HCT116 (cell line): ENCODE measurements around the gene OR1J1. TPM values are rescaled to one million over a fixed set of nuclear protein-coding genes. Genes with fewer than 3 reads are reported as not detected.

Experiments used
- ATAC-seq: fragments of 200-7000 bp; cut with Tn5 transposase; 2 replicates; pipeline ENCODE4 v1.9.1; 2020; ENCODE audit warnings: mild to moderate bottlenecking, moderate library complexity
- BruUV-seq: library from RNA; stranded (reverse); fragments of 400-500 nt; replicated peaks from 2 replicates; lab custom pipeline; 2021; lab: Mats Ljungman, UMichigan
- CTCF ChIA-PET: fragments of 300-600 bp; sonication (Branson Sonifier 250); formaldehyde crosslinking; loops from one replicate; lab custom pipeline; 2021; ENCODE audit warnings: antibody characterized with exemption; lab: Charles Lee
- POLR2A ChIA-PET: fragments of 300-600, 350-600 bp; sonication (Branson Sonifier 250); formaldehyde crosslinking; loops from one replicate; lab custom pipeline; 2021; ENCODE audit warnings: antibody characterized with exemption; lab: Charles Lee
- RAD21 ChIA-PET, 2 experiments: fragments of 300-600 bp; sonication (Branson Sonifier 250); formaldehyde crosslinking; loops; one replicate each; lab custom pipeline; 2023; ENCODE audit warnings: low total read pairs in 2 of 2; ENCODE audit not compliant: uncharacterized antibody in 2 of 2, unreplicated experiment in 2 of 2, low non-redundant PET in 1 of 2; lab: Charles Lee
- DNase-seq: peaks from one replicate; pipeline ENCODE4 v3.0.0-alpha.2; 2010; ENCODE audit warnings: low read depth, low spot score
- H2AFZ ChIP-seq: fragments of 200-600 bp; shearing (Covaris generic), sonication (generic); 2 replicates; pipeline ENCODE4 v1.6.1; 2017; ENCODE audit warnings: low read depth, mixed run types, mixed read lengths, antibody characterized with exemption, low read length; ENCODE audit not compliant: poor library complexity, severe bottlenecking
- H3K27ac ChIP-seq: 2 replicates; pipeline ENCODE4 v1.5.1; 2012; ENCODE audit warnings: low read depth, low read length
- H3K27me3 ChIP-seq: fragments of 200-600 bp; sonication (generic); 2 replicates; pipeline ENCODE4 v1.6.1; 2016; ENCODE audit warnings: mixed run types, low read length, mixed read lengths; ENCODE audit not compliant: insufficient read depth
- H3K36me3 ChIP-seq, 2 experiments: fragments of 200-500 bp in 1 of 2; fragments of 200-600 bp in 1 of 2; sonication (Bioruptor generic) in 1 of 2; sonication (generic) in 1 of 2; 2 replicates each; pipeline versions ENCODE4 v1.5.1 to v1.6.1; 2014 to 2016; ENCODE audit warnings: low read length in 2 of 2, inconsistent platforms in 1 of 2, mixed read lengths in 1 of 2, mixed run types in 1 of 2; ENCODE audit not compliant: insufficient read depth in 2 of 2, control insufficient read depth in 1 of 2
- H3K4me1 ChIP-seq, 2 experiments: fragments of 200-600 bp in 1 of 2; sonication (generic) in 1 of 2; 2 replicates each; pipeline versions ENCODE4 v1.5.1 to v1.6.1; 2012 to 2017; ENCODE audit warnings: low read length in 2 of 2, inconsistent platforms in 1 of 2, mild to moderate bottlenecking in 1 of 2, mixed read lengths in 1 of 2, mixed run types in 1 of 2, moderate library complexity in 1 of 2; ENCODE audit not compliant: insufficient read depth in 2 of 2, control insufficient read depth in 1 of 2
- H3K4me2 ChIP-seq: fragments of 200-600 bp; sonication (generic); 2 replicates; pipeline ENCODE4 v1.6.1; 2017; ENCODE audit warnings: mixed run types, low read length, mixed read lengths
- H3K4me3 ChIP-seq, 2 experiments: fragments of 200-600 bp in 1 of 2; sonication (generic) in 1 of 2; replicated peaks in 1 of 2; 2 replicates each; pipeline ENCODE4 v1.5.1; 2011 to 2016; ENCODE audit warnings: low read length in 2 of 2, control low read depth in 1 of 2, low read depth in 1 of 2, mild to moderate bottlenecking in 1 of 2, mixed read lengths in 1 of 2, mixed run types in 1 of 2
- H3K79me2 ChIP-seq: fragments of 200-600 bp; sonication (generic); 2 replicates; pipeline ENCODE4 v1.6.1; 2017; ENCODE audit warnings: mild to moderate bottlenecking, mixed run types, low read length, moderate library complexity, mixed read lengths; ENCODE audit not compliant: insufficient read depth
- H3K9ac ChIP-seq: fragments of 200-600 bp; sonication (generic); 2 replicates; pipeline ENCODE4 v1.6.1; 2016; ENCODE audit warnings: low read length, mixed read lengths
- H3K9me2 ChIP-seq: fragments of 200-600 bp; sonication (generic), shearing (Covaris generic); 2 replicates; pipeline ENCODE4 v1.6.1; 2017; ENCODE audit warnings: mixed run types, mild to moderate bottlenecking, moderate library complexity; ENCODE audit not compliant: insufficient read depth
- H3K9me3 ChIP-seq, 2 experiments: fragments of 200-500 bp in 1 of 2; fragments of 200-600 bp in 1 of 2; sonication (Bioruptor generic) in 1 of 2; sonication (generic) in 1 of 2; 2 replicates each; pipeline ENCODE4 v1.6.1; 2014 to 2017; ENCODE audit warnings: low read length in 2 of 2, mixed read lengths in 2 of 2, inconsistent platforms in 1 of 2, low read depth in 1 of 2, mild to moderate bottlenecking in 1 of 2, mixed run types in 1 of 2, moderate library complexity in 1 of 2; ENCODE audit not compliant: control insufficient read depth in 1 of 2, insufficient read depth in 1 of 2
- H4K20me1 ChIP-seq: fragments of 200-600 bp; sonication (generic), shearing (Covaris generic); 2 replicates; pipeline ENCODE4 v1.6.1; 2017; ENCODE audit warnings: mixed run types, mild to moderate bottlenecking, moderate library complexity; ENCODE audit not compliant: insufficient read depth
- ATF3 ChIP-seq: IDR thresholded peaks from 2 replicates; pipeline ENCODE4 v1.6.1; 2012
- CBX3 ChIP-seq: IDR thresholded peaks from 2 replicates; pipeline ENCODE4 v1.6.1; 2012; ENCODE audit warnings: low read depth
- CEBPB ChIP-seq: IDR thresholded peaks from 2 replicates; pipeline ENCODE4 v1.6.1; 2012; ENCODE audit warnings: low read depth
- EGR1 ChIP-seq: IDR thresholded peaks from 2 replicates; pipeline ENCODE4 v1.6.1; 2012; ENCODE audit warnings: low read depth
- ELF1 ChIP-seq: IDR thresholded peaks from 2 replicates; pipeline ENCODE4 v1.6.1; 2012; ENCODE audit warnings: low read depth, borderline replicate concordance
- EZH2 ChIP-seq: fragments of 200-600 bp; sonication (generic); IDR thresholded peaks from 2 replicates; pipeline ENCODE4 v1.6.1; 2017; ENCODE audit warnings: antibody characterized with exemption, mixed run types
- EZH2phosphoT487 ChIP-seq: fragments of 200-600 bp; IDR thresholded peaks from 2 replicates; pipeline ENCODE4 v1.6.1; 2018; ENCODE audit warnings: antibody characterized with exemption, borderline replicate concordance
- FOSL1 ChIP-seq: IDR thresholded peaks from 2 replicates; pipeline ENCODE4 v1.6.1; 2012; ENCODE audit warnings: low read depth
- MAX ChIP-seq: IDR thresholded peaks from 2 replicates; pipeline ENCODE4 v1.6.1; 2012
- POLR2A ChIP-seq: IDR thresholded peaks from 2 replicates; pipeline ENCODE4 v1.7.0; 2011; ENCODE audit warnings: borderline replicate concordance; ENCODE audit not compliant: insufficient read depth, insufficient read length; ENCODE audit errors: extremely low read depth
- POLR2AphosphoS5 ChIP-seq: IDR thresholded peaks from 2 replicates; pipeline ENCODE4 v1.6.1; 2011; ENCODE audit warnings: mild to moderate bottlenecking, low read depth, low read length, moderate library complexity
- RAD21 ChIP-seq: IDR thresholded peaks from 2 replicates; pipeline ENCODE4 v1.6.1; 2012; ENCODE audit warnings: low read depth, mild to moderate bottlenecking
- REST ChIP-seq: IDR thresholded peaks from 2 replicates; pipeline ENCODE4 v1.6.1; 2012; ENCODE audit warnings: low read depth
- SIN3A ChIP-seq: IDR thresholded peaks from 2 replicates; pipeline ENCODE4 v1.6.1; 2012; ENCODE audit warnings: low read depth
- SRF ChIP-seq: IDR thresholded peaks from 2 replicates; pipeline ENCODE4 v1.6.1; 2012; ENCODE audit warnings: low read depth
- TCF7L2 ChIP-seq: IDR thresholded peaks from 2 replicates; pipeline ENCODE4 v1.7.0; 2011; ENCODE audit warnings: borderline replicate concordance, inconsistent platforms; ENCODE audit not compliant: insufficient read depth, insufficient read length; ENCODE audit errors: extremely low read depth
- YY1 ChIP-seq: IDR thresholded peaks from 2 replicates; pipeline ENCODE4 v1.6.1; 2011; ENCODE audit warnings: low read length, low read depth, moderate library complexity, mild to moderate bottlenecking; ENCODE audit not compliant: insufficient replicate concordance; ENCODE audit errors: extremely low read depth
- ZBTB33 ChIP-seq: IDR thresholded peaks from 2 replicates; pipeline ENCODE4 v1.6.1; 2011; ENCODE audit warnings: mild to moderate bottlenecking, low read length, moderate library complexity; ENCODE audit not compliant: insufficient replicate concordance; ENCODE audit errors: extremely low read depth
- ZFX ChIP-seq: fragments of 450-650 bp; IDR thresholded peaks from 2 replicates; pipeline ENCODE4 v1.6.1; 2017
- intact Hi-C: fragments of 100-400 bp; cut with micrococcal nuclease; formaldehyde crosslinking; loops from 2 replicates; pipeline ENCODE4 v1.10.0; 2022
- total RNA-seq: library from RNA; stranded (reverse); gene quantifications from one replicate; pipeline ENCODE4 v1.2.1, GENCODE V29; 2021; ENCODE audit not compliant: unreplicated experiment

OR1J1 gene
- total RNA-seq, 1 experiment from 2014 or later: not detected

- 0 out of 2 replicates have a peak, but pooled peaks cover 27% of the 10 kb centered on the region for H3K27me3 ChIP-seq
- BruUV-seq: no TSS peak
- no peaks in the 10 kb centered on the region for H3K36me3 ChIP-seq
- POLR2A ChIA-PET: no interaction called here
- no peaks in the 10 kb centered on the region for H3K9me2 ChIP-seq
- H3K4me2 ChIP-seq: no peak overlapping the region
- no peaks in the 10 kb centered on the region for H4K20me1 ChIP-seq
- RAD21 ChIA-PET: no interaction called here
- no peaks in the 10 kb centered on the region for H3K9me3 ChIP-seq
- no peaks in the 10 kb centered on the region for H3K4me1 ChIP-seq
- DNase-seq (no peak), ATAC-seq (no peak)
- H3K4me3 ChIP-seq: no peak overlapping the region
- H3K27ac ChIP-seq: no peak overlapping the region
- intact Hi-C loops: no loop called here
- no peaks in the 10 kb centered on the region for H3K79me2 ChIP-seq
- no peak overlapping the region for H2AFZ ChIP-seq
- TF ChIP-seq ELF1 (no peak), REST (no peak), YY1 (no peak), CEBPB (no peak), ZBTB33 (no peak), SIN3A (no peak), EZH2phosphoT487 (no peak), ZFX (no peak), MAX (no peak), POLR2AphosphoS5 (no peak), CBX3 (no peak), TCF7L2 (no peak), ATF3 (no peak), EGR1 (no peak), EZH2 (no peak), FOSL1 (no peak), SRF (no peak), POLR2A (no peak), RAD21 (no peak)
- TF ChIP-seq, all 23 proteins: peak for 0
- H3K9ac ChIP-seq: no peak overlapping the region
- CTCF ChIA-PET: interaction anchor here (0.9 to 2.2 kb wide), 2 partner anchors 24 to 336 kb away, joined by 3 to 7 read pairs; no protein-coding TSS in a partner anchor
Observed at GRCh38 chr9:122474561-122474960, 3.2 kb downstream of the OR1J1 start.
